Right ventricle myocardium superior (tissue), 1 donor: ENCODE data around the gene COL23A1. TPM values are rescaled to one million over a fixed set of nuclear protein-coding genes. Genes with fewer than 3 reads are reported as not detected.

Source experiments
- ATAC-seq: fragments of 200-7000 bp; cut with Tn5 transposase; one replicate; pipeline ENCODE4 v1.9.1; 2020; ENCODE audit warnings: mild to moderate bottlenecking; ENCODE audit not compliant: poor library complexity
- DNase-seq: peaks from one replicate; pipeline ENCODE4 v3.0.0-alpha.2; 2020
- intact Hi-C: fragments of 100-400 bp; cut with DNase I; formaldehyde crosslinking; loops from one replicate; pipeline ENCODE4 v1.11.2; 2022
- total RNA-seq: library from RNA; stranded (reverse); fragmentation: NEBNext Ultra II Directional; extraction: Animal tissue kit (Norgen Biotek cat#: 25700); gene quantifications from one replicate; pipeline ENCODE4 v1.2.1, GENCODE V29; 2021
- donor health status: DM: no; HTN: yes; CAD: no; lungs with severe emphysema.

The COL23A1 gene
- total RNA-seq, 1 donor from 2014 or later, result 18.8 TPM

- intact Hi-C loops, result no loop called here
- ATAC-seq (peak; percentile 45), DNase-seq (no peak)
Observed at GRCh38 chr5:178542455-178542854, 47.7 kb downstream of the COL23A1 start.

GRCh38 chr5:178540526-178540925 lies 49.7 kb downstream of the COL23A1 start:
- no peak for ATAC-seq
- DNase-seq, result no peak
- intact Hi-C loops, result no loop called here

GRCh38 chr5:178538741-178539229 lies 51.4 kb downstream of the COL23A1 start:
- ATAC-seq (no peak), DNase-seq (no peak)
- intact Hi-C loops, result no loop called here

- ATAC-seq (no peak), DNase-seq (no peak)
- intact Hi-C loops, result no loop called here
Observed at GRCh38 chr5:178537467-178538371, 52.5 kb downstream of the COL23A1 start.

- DNase-seq, result no peak
- intact Hi-C loops, result no loop called here
- ATAC-seq, result no peak
Observed at GRCh38 chr5:178536541-178537466, 53.4 kb downstream of the COL23A1 start.

- DNase-seq, result peak; percentile 82
- intact Hi-C loops, result no loop called here
- ATAC-seq, result peak; percentile 94
Observed at GRCh38 chr5:178535299-178536175, 54.7 kb downstream of the COL23A1 start.

GRCh38 chr5:178533136-178533535 lies 57.1 kb downstream of the COL23A1 start:
- ATAC-seq (no peak), DNase-seq (no peak)
- intact Hi-C loops, result no loop called here

- DNase-seq (no peak), ATAC-seq (no peak)
- intact Hi-C loops, result no loop called here
Observed at GRCh38 chr5:178532666-178533065, 57.5 kb downstream of the COL23A1 start.

- DNase-seq (no peak), ATAC-seq (no peak)
- intact Hi-C loops, result no loop called here
Observed at GRCh38 chr5:178532236-178532635, 58.0 kb downstream of the COL23A1 start.

GRCh38 chr5:178531786-178532185 lies 58.4 kb downstream of the COL23A1 start:
- intact Hi-C loops, result no loop called here
- no peak for DNase-seq
- ATAC-seq, result no peak

GRCh38 chr5:178530526-178530925 lies 59.7 kb downstream of the COL23A1 start:
- ATAC-seq (no peak), DNase-seq (no peak)
- intact Hi-C loops, result no loop called here

- intact Hi-C loops, result no loop called here
- ATAC-seq (no peak), DNase-seq (no peak)
Observed at GRCh38 chr5:178529080-178529479, 61.1 kb downstream of the COL23A1 start.

GRCh38 chr5:178527458-178528307 lies 62.5 kb downstream of the COL23A1 start:
- peak; percentile 84 for DNase-seq
- intact Hi-C loops, result no loop called here
- ATAC-seq, result peak; percentile 92

- ATAC-seq (peak; percentile 39), DNase-seq (no peak)
- intact Hi-C loops, result no loop called here
Observed at GRCh38 chr5:178526773-178527457, 63.3 kb downstream of the COL23A1 start.

GRCh38 chr5:178525906-178526732 lies 64.1 kb downstream of the COL23A1 start:
- intact Hi-C loops, result no loop called here
- no peak for DNase-seq
- ATAC-seq, result no peak
